K562 (cell line): Measurements from ENCODE around the gene KLF13. TPM values are rescaled to one million over a fixed set of nuclear protein-coding genes. Genes with fewer than 3 reads are reported as not detected.

Experiments used
- ATAC-seq: fragments of 200-7000 bp; cut with Tn5 transposase; 3 replicates; pipeline ENCODE4 v1.9.1; 2020; ENCODE audit warnings: moderate library complexity
- BruUV-seq: library from RNA; stranded (reverse); fragments of 400-500 nt; replicated peaks from 2 replicates; lab custom pipeline; 2021; lab: Mats Ljungman, UMichigan
- CTCF ChIA-PET: fragments of 300-600 bp; formaldehyde crosslinking; extraction: SDS; loops from one replicate; lab custom pipeline; 2021; ENCODE audit warnings: low intra/inter-chr PET ratio; lab: Yijun Ruan, JAX
- POLR2A ChIA-PET: fragments of 300-600, 350-650 bp; sonication (Branson Sonifier 250); formaldehyde crosslinking; extraction: SDS; loops from one replicate; lab custom pipeline; 2021; ENCODE audit warnings: antibody characterized with exemption, inconsistent platforms; lab: Yijun Ruan, JAX
- DNase-seq, 4 experiments: peaks; one replicate each; pipeline versions ENCODE4 v3.0.0 to v3.0.0-alpha.2; 2011 to 2018; ENCODE audit warnings: low spot score in 3 of 4, mixed read lengths in 3 of 4; ENCODE audit errors: extremely low read depth in 1 of 4
- FAIRE-seq: peaks from 2 replicates; lab custom pipeline; 2011; peaks lifted over from hg19 to GRCh38; lab: Jason Lieb, UNC
- H2AFZ ChIP-seq: 2 replicates; pipeline ENCODE4 v1.6.0; 2011; ENCODE audit warnings: low read depth, low read length, control low read depth, inconsistent platforms
- H3K27ac ChIP-seq: fragments of 200-600 bp; 3 replicates; pipeline ENCODE4 v1.8.0; 2011; ENCODE audit warnings: low read depth, mild to moderate bottlenecking, control low read depth, inconsistent platforms, low read length, moderate library complexity, mixed read lengths; ENCODE audit errors: extremely low read depth
- H3K27me3 ChIP-seq, 2 experiments: fragments of 300-600 bp in 1 of 2; 2 replicates in 1 of 2; 3 replicates in 1 of 2; pipeline versions ENCODE4 v1.6.0 to v1.8.0; 2011; ENCODE audit warnings: inconsistent platforms in 2 of 2, low read length in 2 of 2, mild to moderate bottlenecking in 1 of 2, mixed read lengths in 1 of 2, moderate library complexity in 1 of 2; ENCODE audit not compliant: control insufficient read depth in 2 of 2, insufficient read depth in 2 of 2
- H3K36me3 ChIP-seq: fragments of 300-600 bp; 3 replicates; pipeline ENCODE4 v1.8.0; 2011; ENCODE audit warnings: mild to moderate bottlenecking, low read length, inconsistent platforms; ENCODE audit not compliant: control insufficient read depth, insufficient read depth
- H3K4me1 ChIP-seq, 2 experiments: fragments of 200-600 bp in 1 of 2; replicated peaks in 1 of 2; 2 replicates in 1 of 2; 3 replicates in 1 of 2; pipeline versions ENCODE4 v1.5.1 to v1.8.0; 2011; ENCODE audit warnings: inconsistent platforms in 2 of 2, low read length in 2 of 2, mild to moderate bottlenecking in 1 of 2, mixed read lengths in 1 of 2, moderate library complexity in 1 of 2; ENCODE audit not compliant: control insufficient read depth in 2 of 2, insufficient read depth in 2 of 2
- H3K4me2 ChIP-seq: 2 replicates; pipeline ENCODE4 v1.6.1; 2011; ENCODE audit warnings: low read length, control low read depth, inconsistent platforms, mixed read lengths; ENCODE audit not compliant: insufficient read depth
- H3K4me3 ChIP-seq: fragments of 200-600 bp; sonication (generic), shearing (Covaris generic); 2 replicates; pipeline ENCODE4 v1.5.1; 2016; ENCODE audit warnings: control low read depth, inconsistent platforms
- H3K79me2 ChIP-seq: fragments of 200-600 bp; 3 replicates; pipeline ENCODE4 v1.8.0; 2011; ENCODE audit warnings: low read length, inconsistent platforms; ENCODE audit not compliant: control insufficient read depth, insufficient read depth
- H3K9ac ChIP-seq, 2 experiments: 2 replicates each; pipeline versions ENCODE4 v1.6.0 to v1.6.1; 2011; ENCODE audit warnings: low read depth in 2 of 2, low read length in 2 of 2, control low read depth in 1 of 2, inconsistent platforms in 1 of 2, mild to moderate bottlenecking in 1 of 2, mixed read lengths in 1 of 2; ENCODE audit not compliant: insufficient read depth in 1 of 2
- H3K9me1 ChIP-seq: one replicate; pipeline ENCODE4 v1.6.0; 2011; ENCODE audit warnings: inconsistent platforms, mild to moderate bottlenecking, low read length, moderate library complexity; ENCODE audit not compliant: control insufficient read depth, insufficient read depth
- H3K9me3 ChIP-seq: replicated peaks from 2 replicates; pipeline ENCODE4 v1.5.1; 2011; ENCODE audit warnings: low read depth, low read length, inconsistent platforms; ENCODE audit not compliant: control insufficient read depth, insufficient read depth
- H4K20me1 ChIP-seq: replicated peaks from 2 replicates; pipeline ENCODE4 v1.6.1; 2011; ENCODE audit warnings: low read length, inconsistent platforms, mixed read lengths; ENCODE audit not compliant: control insufficient read depth, insufficient read depth
- CTBP1 ChIP-seq: fragments of 450-650 bp; IDR thresholded peaks from 2 replicates; pipeline ENCODE4 v1.6.1; 2016; ENCODE audit warnings: borderline replicate concordance
- KHSRP ChIP-seq: fragments of 450-650 bp; IDR thresholded peaks from 2 replicates; pipeline ENCODE4 v1.6.1; 2017
- MTF1 ChIP-seq: fragments of 250-450 bp; sonication (Bioruptor Pico); IDR thresholded peaks from 2 replicates; pipeline ENCODE4 v1.9.0; 2021; ENCODE audit warnings: moderate library complexity, mild to moderate bottlenecking, inconsistent platforms, borderline replicate concordance
- PRPF4 ChIP-seq: fragments of 200-400 bp; formaldehyde crosslinking; IDR thresholded peaks from one replicate; pipeline ENCODE4 v1.6.1; 2017; ENCODE audit warnings: low read length, low read depth, mild to moderate bottlenecking; ENCODE audit not compliant: insufficient read depth, poor library complexity, severe bottlenecking
- ZNF586 ChIP-seq: fragments of 450-650 bp; formaldehyde crosslinking; conservative IDR thresholded peaks from 2 replicates; pipeline ENCODE4 v1.4.0; 2020; ENCODE audit warnings: mild to moderate bottlenecking, moderate library complexity
- WGBS: fragments of 100-300 bp; shearing (Covaris generic); methylation state at CpG from one replicate; pipeline ENCODE4 v1.1.6; 2016; ENCODE audit warnings: low coverage, mixed read lengths; ENCODE audit not compliant: insufficient coverage; ENCODE audit errors: missing lambda C conversion rate; 5-methylcytosine and 5-hydroxymethylcytosine counted together
- in situ Hi-C: fragments of 300-500 bp; cut with MboI; formaldehyde crosslinking; loops from 4 replicates; pipeline ENCODE4 v1.15.0; 2018; ENCODE audit warnings: inconsistent platforms, mixed read lengths
- intact Hi-C: fragments of 100-400 bp; cut with micrococcal nuclease; formaldehyde crosslinking; loops from 2 replicates; pipeline ENCODE4 v1.14.2; 2022
- polyA plus RNA-seq, 8 experiments: library from polyadenylated mRNA; depleted of rRNA in 4 of 8; stranded (reverse) in 5 of 8; unstranded in 3 of 8; fragments of >200 nt; fragmentation: Nextera tagmentation in 2 of 8; fragmentation: Illumina TruSeq in 1 of 8; extraction: Ambion mirVana in 2 of 8; extraction: Trizol in 1 of 8; gene quantifications; 2 replicates each; pipeline versions ENCODE4 v1.2.1 to v1.2.3, GENCODE V29; 2011 to 2014; ENCODE audit warnings: inconsistent platforms in 1 of 8, missing spikeins in 1 of 8
- total RNA-seq, 7 experiments: library from RNA; depleted of rRNA in 6 of 7; stranded (reverse); fragments of >200 nt in 6 of 7; fragmentation: Illumina TruSeq in 2 of 7; extraction: Trizol in 2 of 7; gene quantifications; 2 replicates each; pipeline versions ENCODE4 v1.2.1 to v1.2.3, GENCODE V29; 2011 to 2021; ENCODE audit warnings: low replicate concordance in 1 of 7
- TF ChIP-seq, protein P1 (sequence below): fragments of 250-450 bp; sonication (Bioruptor Pico); IDR thresholded peaks from 2 replicates; pipeline ENCODE4 v1.5.1; 2021; ENCODE audit warnings: mild to moderate bottlenecking
- TF ChIP-seq, protein P2 (sequence below): fragments of 450-650 bp; formaldehyde crosslinking; IDR thresholded peaks from 2 replicates; pipeline ENCODE4 v1.4.0; 2020; ENCODE audit warnings: mild to moderate bottlenecking
- TF ChIP-seq, protein P3 (sequence below): fragments of 450-650 bp; IDR thresholded peaks from 2 replicates; pipeline ENCODE4 v1.6.1; 2017; ENCODE audit warnings: mild to moderate bottlenecking, moderate library complexity
- TF ChIP-seq, protein P4 (sequence below): fragments of 250-450 bp; sonication (Bioruptor Pico); IDR thresholded peaks from 2 replicates; pipeline ENCODE4 v1.8.0; 2021; ENCODE audit warnings: borderline replicate concordance, mild to moderate bottlenecking, moderate library complexity; ENCODE audit not compliant: poor library complexity, severe bottlenecking

KLF13 gene
- total and polyA plus RNA-seq, 9 of the 15 experiments (the other 6 are each of a cell fraction or from before 2014, with no cell fraction given): 1.8 to 10.5 (median 4.8) TPM

DNA sequence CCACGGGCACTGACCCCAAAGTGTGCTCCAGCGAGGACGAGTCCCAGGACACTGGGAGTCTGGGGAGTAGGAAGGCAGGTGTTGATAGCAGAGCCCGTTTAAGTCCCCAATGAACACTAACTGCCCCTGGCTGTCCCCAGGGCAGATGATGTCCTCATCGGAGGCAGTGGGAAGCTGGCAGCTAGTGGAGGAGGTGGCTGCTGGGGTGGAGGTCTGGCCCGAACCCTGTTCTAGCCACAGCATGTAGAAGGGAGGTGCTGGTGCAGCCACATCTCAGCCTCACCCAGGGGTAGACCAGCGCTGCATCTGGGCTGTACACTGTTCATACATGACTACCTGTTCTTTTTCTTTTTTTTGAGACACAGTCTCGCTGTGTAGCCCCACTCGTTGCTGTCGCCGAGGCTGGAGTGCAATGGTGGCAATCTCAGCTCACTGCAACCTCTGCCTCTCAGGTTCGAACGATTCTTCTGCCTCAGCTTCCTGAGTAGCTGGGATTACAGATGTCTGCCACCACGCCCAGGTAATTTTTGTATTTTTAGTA, 51.8 kb downstream of the KLF13 start:
- FAIRE-seq (no peak), ATAC-seq (no peak), DNase-seq (no peak)
- no peak overlapping the region for H3K4me2 ChIP-seq
- BruUV-seq: no TSS peak
- no peak overlapping the region for H3K4me3 ChIP-seq
- no peaks in the 10 kb centered on the region for H3K9me3 ChIP-seq
- H3K9ac ChIP-seq: no peak overlapping the region
- ChIA-PET POLR2A (no interaction called here), CTCF (no interaction called here)
- intact Hi-C loops: no loop called here
- 27% methylated on average over 14 of the region's 14 CpGs for WGBS
- in situ Hi-C loops: no loop called here
- H3K27ac ChIP-seq: no peak overlapping the region
- H3K4me1 ChIP-seq: peaks cover 0 to 14% of the 10 kb centered on the region in 2 experiments; a peak in 3 of 5 replicates
- H3K36me3 ChIP-seq: no peaks in the 10 kb centered on the region
- H3K79me2 ChIP-seq: no peaks in the 10 kb centered on the region
- H4K20me1 ChIP-seq: no peaks in the 10 kb centered on the region; the same call in 1 of the 2 replicates
- no peak overlapping the region for H2AFZ ChIP-seq
- no peaks in the 10 kb centered on the region for H3K9me1 ChIP-seq
- no peaks in the 10 kb centered on the region; a peak in 1 of 5 replicates for H3K27me3 ChIP-seq
- TF ChIP-seq, protein P1, sequence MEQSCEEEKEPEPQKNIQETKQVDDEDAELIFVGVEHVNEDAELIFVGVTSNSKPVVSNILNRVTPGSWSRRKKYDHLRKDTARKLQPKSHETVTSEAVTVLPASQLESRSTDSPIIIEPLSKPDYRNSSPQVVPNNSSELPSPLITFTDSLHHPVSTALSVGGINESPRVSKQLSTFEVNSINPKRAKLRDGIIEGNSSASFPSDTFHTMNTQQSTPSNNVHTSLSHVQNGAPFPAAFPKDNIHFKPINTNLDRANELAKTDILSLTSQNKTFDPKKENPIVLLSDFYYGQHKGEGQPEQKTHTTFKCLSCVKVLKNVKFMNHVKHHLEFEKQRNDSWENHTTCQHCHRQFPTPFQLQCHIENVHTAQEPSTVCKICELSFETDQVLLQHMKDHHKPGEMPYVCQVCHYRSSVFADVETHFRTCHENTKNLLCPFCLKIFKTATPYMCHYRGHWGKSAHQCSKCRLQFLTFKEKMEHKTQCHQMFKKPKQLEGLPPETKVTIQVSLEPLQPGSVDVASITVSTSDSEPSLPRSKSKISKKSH (CRISPR knock-in tag): no peak
- TF ChIP-seq, protein P2, sequence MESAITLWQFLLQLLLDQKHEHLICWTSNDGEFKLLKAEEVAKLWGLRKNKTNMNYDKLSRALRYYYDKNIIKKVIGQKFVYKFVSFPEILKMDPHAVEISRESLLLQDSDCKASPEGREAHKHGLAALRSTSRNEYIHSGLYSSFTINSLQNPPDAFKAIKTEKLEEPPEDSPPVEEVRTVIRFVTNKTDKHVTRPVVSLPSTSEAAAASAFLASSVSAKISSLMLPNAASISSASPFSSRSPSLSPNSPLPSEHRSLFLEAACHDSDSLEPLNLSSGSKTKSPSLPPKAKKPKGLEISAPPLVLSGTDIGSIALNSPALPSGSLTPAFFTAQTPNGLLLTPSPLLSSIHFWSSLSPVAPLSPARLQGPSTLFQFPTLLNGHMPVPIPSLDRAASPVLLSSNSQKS (CRISPR knock-in tag): no peak
- TF ChIP-seq, protein P3, sequence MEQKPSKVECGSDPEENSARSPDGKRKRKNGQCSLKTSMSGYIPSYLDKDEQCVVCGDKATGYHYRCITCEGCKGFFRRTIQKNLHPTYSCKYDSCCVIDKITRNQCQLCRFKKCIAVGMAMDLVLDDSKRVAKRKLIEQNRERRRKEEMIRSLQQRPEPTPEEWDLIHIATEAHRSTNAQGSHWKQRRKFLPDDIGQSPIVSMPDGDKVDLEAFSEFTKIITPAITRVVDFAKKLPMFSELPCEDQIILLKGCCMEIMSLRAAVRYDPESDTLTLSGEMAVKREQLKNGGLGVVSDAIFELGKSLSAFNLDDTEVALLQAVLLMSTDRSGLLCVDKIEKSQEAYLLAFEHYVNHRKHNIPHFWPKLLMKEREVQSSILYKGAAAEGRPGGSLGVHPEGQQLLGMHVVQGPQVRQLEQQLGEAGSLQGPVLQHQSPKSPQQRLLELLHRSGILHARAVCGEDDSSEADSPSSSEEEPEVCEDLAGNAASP: no peak
- TF ChIP-seq MTF1 (CRISPR knock-in tag): no peak
- TF ChIP-seq, protein P4, sequence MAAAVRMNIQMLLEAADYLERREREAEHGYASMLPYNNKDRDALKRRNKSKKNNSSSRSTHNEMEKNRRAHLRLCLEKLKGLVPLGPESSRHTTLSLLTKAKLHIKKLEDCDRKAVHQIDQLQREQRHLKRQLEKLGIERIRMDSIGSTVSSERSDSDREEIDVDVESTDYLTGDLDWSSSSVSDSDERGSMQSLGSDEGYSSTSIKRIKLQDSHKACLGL (CRISPR knock-in tag): no peak
- TF ChIP-seq PRPF4: no peak
- no peak for TF ChIP-seq CTBP1
- no peak for TF ChIP-seq KHSRP
- no peak for TF ChIP-seq ZNF586 (CRISPR knock-in tag)
